HG03066 (cell line): ENCODE data around the gene THAP4.

Experiments
- ATAC-seq: cut with Tn5 transposase; IDR thresholded peaks from one replicate; pipeline ENCODE4 v1.9.1; 2021; ENCODE audit warnings: low read depth; ENCODE audit not compliant: unreplicated experiment

THAP4 gene

GRCh38 chr2:241641631-241642030 is 4.7 kb upstream of the THAP4 start:
- no peak for ATAC-seq

- no peak for ATAC-seq
Measured at GRCh38 chr2:241640165-241640795, 3.3 kb upstream of the THAP4 start.

GRCh38 chr2:241639385-241639784 is 2.4 kb upstream of the THAP4 start:
- ATAC-seq = no peak

GRCh38 chr2:241638940-241639339 is 2.0 kb upstream of the THAP4 start:
- no peak for ATAC-seq

GRCh38 chr2:241637795-241638660 is 1.1 kb upstream of the THAP4 start:
- peak; percentile 14 for ATAC-seq

GRCh38 chr2:241636182-241637017 is 558 bp downstream of the THAP4 start:
- ATAC-seq = peak; percentile 32

GRCh38 chr2:241635756-241636155 is 1.2 kb downstream of the THAP4 start:
- ATAC-seq = no peak

GRCh38 chr2:241633561-241633960 is 3.4 kb downstream of the THAP4 start:
- no peak for ATAC-seq

- ATAC-seq = no peak
Measured at GRCh38 chr2:241632478-241633325, 4.3 kb downstream of the THAP4 start.

- ATAC-seq = no peak
Measured at GRCh38 chr2:241629762-241630435, 7.1 kb downstream of the THAP4 start.

- ATAC-seq = no peak
Measured at GRCh38 chr2:241627675-241628074, 9.3 kb downstream of the THAP4 start.

GRCh38 chr2:241620419-241620769 is 16.6 kb downstream of the THAP4 start:
- ATAC-seq = no peak

GRCh38 chr2:241619597-241620418 is 17.1 kb downstream of the THAP4 start:
- ATAC-seq = no peak

- no peak for ATAC-seq
Measured at GRCh38 chr2:241618829-241619228, 18.1 kb downstream of the THAP4 start.

- no peak for ATAC-seq
Measured at GRCh38 chr2:241618296-241618805, 18.6 kb downstream of the THAP4 start.

- peak; percentile 67 for ATAC-seq
Measured at GRCh38 chr2:241617431-241618154, 19.4 kb downstream of the THAP4 start.

- no peak for ATAC-seq
Measured at GRCh38 chr2:241616168-241617125, 20.5 kb downstream of the THAP4 start.
